ENCODE data around the gene ATP5PO.

DNA sequence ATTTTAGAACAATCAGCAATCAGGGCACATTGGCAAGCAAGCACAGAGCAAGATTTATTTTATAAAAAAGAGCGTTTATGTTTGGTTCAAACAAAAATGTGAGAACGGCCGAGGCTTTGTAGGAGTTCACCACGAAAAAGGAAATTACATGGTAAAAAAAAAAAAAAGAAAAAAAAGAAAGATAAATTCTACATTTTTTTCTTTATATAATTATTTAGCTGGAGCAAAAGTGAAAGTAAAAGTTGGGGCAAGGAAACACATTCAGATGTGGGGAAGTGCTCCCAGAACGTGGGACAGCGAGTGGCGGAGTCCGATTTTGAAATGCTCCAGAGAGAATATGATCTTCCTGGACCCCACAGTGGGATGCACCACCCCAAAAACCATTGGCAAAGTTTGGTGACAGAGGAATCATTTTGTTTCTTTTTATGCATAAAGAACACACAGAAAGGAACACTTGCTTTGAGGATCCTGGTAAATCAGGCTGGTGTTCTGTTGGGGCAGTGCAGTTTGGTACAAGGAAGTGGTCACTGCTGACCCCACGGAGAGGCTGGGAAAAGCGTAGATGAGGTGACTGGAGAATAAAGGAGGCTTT lies 16.3 kb upstream of the ATP5PO start:
- TF ChIP-seq, protein P1, sequence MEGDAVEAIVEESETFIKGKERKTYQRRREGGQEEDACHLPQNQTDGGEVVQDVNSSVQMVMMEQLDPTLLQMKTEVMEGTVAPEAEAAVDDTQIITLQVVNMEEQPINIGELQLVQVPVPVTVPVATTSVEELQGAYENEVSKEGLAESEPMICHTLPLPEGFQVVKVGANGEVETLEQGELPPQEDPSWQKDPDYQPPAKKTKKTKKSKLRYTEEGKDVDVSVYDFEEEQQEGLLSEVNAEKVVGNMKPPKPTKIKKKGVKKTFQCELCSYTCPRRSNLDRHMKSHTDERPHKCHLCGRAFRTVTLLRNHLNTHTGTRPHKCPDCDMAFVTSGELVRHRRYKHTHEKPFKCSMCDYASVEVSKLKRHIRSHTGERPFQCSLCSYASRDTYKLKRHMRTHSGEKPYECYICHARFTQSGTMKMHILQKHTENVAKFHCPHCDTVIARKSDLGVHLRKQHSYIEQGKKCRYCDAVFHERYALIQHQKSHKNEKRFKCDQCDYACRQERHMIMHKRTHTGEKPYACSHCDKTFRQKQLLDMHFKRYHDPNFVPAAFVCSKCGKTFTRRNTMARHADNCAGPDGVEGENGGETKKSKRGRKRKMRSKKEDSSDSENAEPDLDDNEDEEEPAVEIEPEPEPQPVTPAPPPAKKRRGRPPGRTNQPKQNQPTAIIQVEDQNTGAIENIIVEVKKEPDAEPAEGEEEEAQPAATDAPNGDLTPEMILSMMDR (IDR thresholded peaks at IDR 0.05), result no peak
- TF ChIP-seq POLR2AphosphoS5 (IDR thresholded peaks at IDR 0.05; ENCODE audit: low read depth, low read length) (no peak), TCF7L2 (IDR thresholded peaks at IDR 0.05; ENCODE audit: low read depth, low read length) (no peak)
